Measurements from ENCODE around the gene RPL26.
A peak's percentile ranks its signal among the peaks of the same experiment; 100 is the strongest.

DNA sequence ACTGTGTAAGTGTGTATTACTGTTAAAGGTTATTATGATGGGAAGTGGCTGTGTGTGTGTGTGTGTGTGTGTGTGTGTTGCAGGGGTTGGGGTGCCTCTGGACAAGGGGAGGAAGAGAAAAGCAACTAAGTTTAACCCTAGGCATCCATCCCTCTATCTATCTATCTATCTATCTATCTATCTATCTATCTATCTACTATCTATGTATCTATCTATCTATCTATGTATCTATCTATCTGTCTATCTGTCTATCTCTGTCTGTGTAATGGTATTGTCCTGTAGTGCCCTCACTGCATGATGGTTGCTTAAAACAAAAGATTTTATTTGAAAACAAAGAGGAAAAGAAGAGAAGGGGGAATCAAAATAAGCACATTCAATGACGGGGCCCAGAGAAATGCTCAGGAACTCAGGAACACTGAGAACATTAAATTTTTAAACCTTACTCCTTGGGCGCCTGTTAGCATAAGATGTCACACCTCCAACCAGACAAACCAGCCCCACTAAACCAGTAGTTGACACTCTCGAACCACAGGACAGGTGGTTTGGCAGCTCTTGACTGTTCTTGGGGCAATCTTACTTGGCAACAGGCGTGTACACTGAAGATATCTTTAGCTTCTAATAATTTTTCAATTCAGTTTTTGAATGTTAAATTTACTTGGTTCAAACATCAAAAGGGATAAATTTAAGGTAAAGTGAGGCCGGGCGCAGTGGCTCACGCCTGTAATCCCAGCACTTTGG lies 5.1 kb upstream of the RPL26 start:
- TF ChIP-seq POLR2A (IDR thresholded peaks at IDR 0.05) (no peak), POLR2AphosphoS5 (IDR thresholded peaks at IDR 0.05; ENCODE audit: insufficient read depth in 1 of 2, low read depth in 1 of 2) (peak in 1 of 2 donors; percentile 31)
